SK-N-SH (cell line): ENCODE measurements around the gene KDM4F. TPM values are rescaled to one million over a fixed set of nuclear protein-coding genes. Genes with fewer than 3 reads are reported as not detected.

ENCODE experiments used
- CTCF ChIA-PET: fragments of 300-600, 350-600 bp; formaldehyde crosslinking; extraction: SDS; loops from one replicate; lab custom pipeline; 2021; lab: Yijun Ruan, JAX
- POLR2A ChIA-PET: fragments of 350-600 bp; sonication (Branson Sonifier 250); formaldehyde crosslinking; extraction: SDS; loops from one replicate; lab custom pipeline; 2020; ENCODE audit warnings: antibody characterized with exemption, inconsistent platforms; lab: Yijun Ruan, JAX
- DNase-seq: peaks from one replicate; pipeline ENCODE4 v3.0.0; 2012
- H2AFZ ChIP-seq: fragments of 200-600 bp; sonication (generic); 2 replicates; pipeline ENCODE4 v1.8.1; 2016; ENCODE audit warnings: antibody characterized with exemption, mild to moderate bottlenecking, low read depth
- H3F3A ChIP-seq: fragments of 200-600 bp; sonication (generic); replicated peaks from 2 replicates; pipeline ENCODE3; 2016; ENCODE audit warnings: antibody characterized with exemption, mild to moderate bottlenecking; ENCODE audit not compliant: insufficient read depth
- H3K27ac ChIP-seq, 2 experiments: fragments of 200-500 bp in 1 of 2; fragments of 200-600 bp in 1 of 2; sonication (Bioruptor generic) in 1 of 2; sonication (generic), shearing (Covaris generic) in 1 of 2; 2 replicates each; pipeline versions ENCODE4 v1.5.1 to v1.6.1; 2014 to 2016; ENCODE audit warnings: low read depth in 2 of 2, inconsistent platforms in 1 of 2, low read length in 1 of 2, mild to moderate bottlenecking in 1 of 2, mixed read lengths in 1 of 2
- H3K27me3 ChIP-seq: fragments of 200-600 bp; sonication (generic), shearing (Covaris generic); 2 replicates; pipeline ENCODE4 v1.6.1; 2016; ENCODE audit warnings: mixed run types; ENCODE audit not compliant: insufficient read depth
- H3K36me3 ChIP-seq, 2 experiments: fragments of 200-500 bp in 1 of 2; fragments of 200-600 bp in 1 of 2; sonication (Bioruptor generic) in 1 of 2; sonication (generic) in 1 of 2; replicated peaks in 1 of 2; 2 replicates each; pipeline versions ENCODE3 to v1.5.1; 2014 to 2016; ENCODE audit warnings: low read length in 1 of 2, mild to moderate bottlenecking in 1 of 2; ENCODE audit not compliant: insufficient read depth in 2 of 2, control insufficient read depth in 1 of 2
- H3K4me1 ChIP-seq, 2 experiments: fragments of 200-500 bp in 1 of 2; fragments of 200-600 bp in 1 of 2; sonication (Bioruptor generic) in 1 of 2; sonication (generic), shearing (Covaris generic) in 1 of 2; 2 replicates each; pipeline versions ENCODE4 v1.5.1 to v1.6.1; 2014 to 2016; ENCODE audit warnings: low read depth in 1 of 2, low read length in 1 of 2, mixed run types in 1 of 2; ENCODE audit not compliant: insufficient read depth in 2 of 2, control insufficient read depth in 1 of 2
- H3K4me2 ChIP-seq: fragments of 200-600 bp; sonication (generic), shearing (Covaris generic); 2 replicates; pipeline ENCODE4 v1.6.1; 2017; ENCODE audit warnings: mixed run types
- H3K4me3 ChIP-seq, 2 experiments: fragments of 200-500 bp in 1 of 2; fragments of 200-600 bp in 1 of 2; sonication (Bioruptor generic) in 1 of 2; sonication (generic), shearing (Covaris generic) in 1 of 2; 2 replicates each; pipeline versions ENCODE4 v1.5.1 to v1.8.1; 2014 to 2016; ENCODE audit warnings: low read depth in 2 of 2, inconsistent platforms in 1 of 2, low read length in 1 of 2, mild to moderate bottlenecking in 1 of 2, mixed read lengths in 1 of 2, moderate library complexity in 1 of 2
- H3K79me2 ChIP-seq: fragments of 200-600 bp; sonication (generic); 2 replicates; pipeline ENCODE4 v1.8.1; 2017; ENCODE audit warnings: mild to moderate bottlenecking; ENCODE audit not compliant: insufficient read depth
- H3K9ac ChIP-seq: fragments of 200-600 bp; sonication (generic); 2 replicates; pipeline ENCODE4 v1.6.1; 2017; ENCODE audit warnings: mixed run types
- H3K9me2 ChIP-seq: fragments of 200-600 bp; sonication (generic); 2 replicates; pipeline ENCODE4 v1.6.1; 2017; ENCODE audit warnings: mixed run types
- H3K9me3 ChIP-seq: fragments of 200-600 bp; sonication (generic); 2 replicates; pipeline ENCODE4 v1.6.1; 2017; ENCODE audit warnings: mixed run types, mild to moderate bottlenecking, moderate library complexity
- H4K20me1 ChIP-seq: fragments of 200-600 bp; sonication (generic); 2 replicates; pipeline ENCODE4 v1.6.1; 2017; ENCODE audit warnings: mild to moderate bottlenecking, mixed run types; ENCODE audit not compliant: insufficient read depth
- CHD2 ChIP-seq: fragments of 150-350 bp; IDR thresholded peaks from 2 replicates; pipeline ENCODE4 v1.6.1; 2018; ENCODE audit warnings: low read length; ENCODE audit not compliant: partially characterized antibody
- EZH2phosphoT487 ChIP-seq: fragments of 200-600 bp; sonication (generic); IDR thresholded peaks from 2 replicates; pipeline ENCODE4 v1.6.1; 2017; ENCODE audit warnings: low read depth, mixed run types, mild to moderate bottlenecking, antibody characterized with exemption, moderate library complexity, borderline replicate concordance
- FOXM1 ChIP-seq: IDR thresholded peaks from 2 replicates; pipeline ENCODE4 v1.4.0; 2012; ENCODE audit warnings: low read depth, mild to moderate bottlenecking
- GABPA ChIP-seq: IDR thresholded peaks from 2 replicates; pipeline ENCODE4 v1.4.0; 2012; ENCODE audit warnings: low read depth, mild to moderate bottlenecking
- GATA2 ChIP-seq: sonication (generic); formaldehyde crosslinking; IDR thresholded peaks from 2 replicates; pipeline ENCODE4 v1.5.0; 2020; ENCODE audit warnings: mild to moderate bottlenecking, missing genetic modification reagents
- MAX ChIP-seq: IDR thresholded peaks from 2 replicates; pipeline ENCODE4 v1.4.0; 2012; ENCODE audit warnings: low read depth
- MEF2A ChIP-seq: IDR thresholded peaks from 2 replicates; pipeline ENCODE4 v1.4.0; 2012; ENCODE audit warnings: low read depth, borderline replicate concordance
- PBX3 ChIP-seq: IDR thresholded peaks from 2 replicates; pipeline ENCODE4; 2012
- RAD21 ChIP-seq: IDR thresholded peaks from 2 replicates; pipeline ENCODE4 v1.6.1; 2012; ENCODE audit warnings: mild to moderate bottlenecking, low read length
- RCOR1 ChIP-seq: fragments of 150-350 bp; IDR thresholded peaks from 2 replicates; pipeline ENCODE4 v1.6.1; 2017; ENCODE audit warnings: antibody characterized with exemption, low read length
- TEAD4 ChIP-seq: IDR thresholded peaks from 2 replicates; pipeline ENCODE4 v1.4.0; 2012; ENCODE audit warnings: mild to moderate bottlenecking, borderline replicate concordance; ENCODE audit not compliant: insufficient read depth
- USF1 ChIP-seq: IDR thresholded peaks from 2 replicates; pipeline ENCODE4 v1.4.0; 2012; ENCODE audit warnings: low read depth, borderline replicate concordance
- YY1 ChIP-seq: IDR thresholded peaks from 2 replicates; pipeline ENCODE4 v1.4.0; 2012; ENCODE audit warnings: low read depth, mild to moderate bottlenecking
- WGBS: methylation state at CpG from one replicate; pipeline ENCODE4 v1.1.6; 2017; ENCODE audit warnings: low lambda C conversion rate; 5-methylcytosine and 5-hydroxymethylcytosine counted together
- polyA plus RNA-seq, 3 experiments: library from polyadenylated mRNA; depleted of rRNA; stranded (reverse); fragments of >200 nt; gene quantifications; 2 replicates each; pipeline ENCODE4 v1.2.3, GENCODE V29; 2012
- TF ChIP-seq, protein P1 (sequence below): fragments of 200-600 bp; sonication (generic); IDR thresholded peaks from 2 replicates; pipeline ENCODE4 v1.6.1; 2017; ENCODE audit warnings: antibody characterized with exemption, mild to moderate bottlenecking, moderate library complexity

KDM4F gene
- polyA plus RNA-seq, 1 of the 3 experiments (the other 2 are of a cell fraction): not detected

GRCh38 chr11:95086151-95086550 lies 36.9 kb downstream of the KDM4F start:
- 90% methylated on average over 2 of the region's 2 CpGs for WGBS
- ChIA-PET CTCF (no interaction called here), POLR2A (interaction anchor here (0.6 kb wide), 1 partner anchor 135 kb away, joined by 3 read pairs; no protein-coding TSS in a partner anchor)
- no peak overlapping the region for H3K9ac ChIP-seq
- no peak overlapping the region for H3K4me3 ChIP-seq
- H3K9me2 ChIP-seq: no peaks in the 10 kb centered on the region
- no peaks in the 10 kb centered on the region for H3K79me2 ChIP-seq
- peaks cover 7 to 12% of the 10 kb centered on the region in 2 experiments; a peak in 2 of 4 replicates for H3K4me1 ChIP-seq
- no peaks in the 10 kb centered on the region for H3K36me3 ChIP-seq
- H3K27ac ChIP-seq: no peak overlapping the region
- H2AFZ ChIP-seq: no peak overlapping the region
- H3K4me2 ChIP-seq: no peak overlapping the region
- TF ChIP-seq TEAD4: no peak
- no peak for TF ChIP-seq USF1
- TF ChIP-seq RCOR1: no peak
- TF ChIP-seq CHD2: no peak
- TF ChIP-seq, protein P1, sequence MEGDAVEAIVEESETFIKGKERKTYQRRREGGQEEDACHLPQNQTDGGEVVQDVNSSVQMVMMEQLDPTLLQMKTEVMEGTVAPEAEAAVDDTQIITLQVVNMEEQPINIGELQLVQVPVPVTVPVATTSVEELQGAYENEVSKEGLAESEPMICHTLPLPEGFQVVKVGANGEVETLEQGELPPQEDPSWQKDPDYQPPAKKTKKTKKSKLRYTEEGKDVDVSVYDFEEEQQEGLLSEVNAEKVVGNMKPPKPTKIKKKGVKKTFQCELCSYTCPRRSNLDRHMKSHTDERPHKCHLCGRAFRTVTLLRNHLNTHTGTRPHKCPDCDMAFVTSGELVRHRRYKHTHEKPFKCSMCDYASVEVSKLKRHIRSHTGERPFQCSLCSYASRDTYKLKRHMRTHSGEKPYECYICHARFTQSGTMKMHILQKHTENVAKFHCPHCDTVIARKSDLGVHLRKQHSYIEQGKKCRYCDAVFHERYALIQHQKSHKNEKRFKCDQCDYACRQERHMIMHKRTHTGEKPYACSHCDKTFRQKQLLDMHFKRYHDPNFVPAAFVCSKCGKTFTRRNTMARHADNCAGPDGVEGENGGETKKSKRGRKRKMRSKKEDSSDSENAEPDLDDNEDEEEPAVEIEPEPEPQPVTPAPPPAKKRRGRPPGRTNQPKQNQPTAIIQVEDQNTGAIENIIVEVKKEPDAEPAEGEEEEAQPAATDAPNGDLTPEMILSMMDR: no peak
- TF ChIP-seq GABPA: no peak
- no peaks in the 10 kb centered on the region for H3F3A ChIP-seq
- no peaks in the 10 kb centered on the region for H3K27me3 ChIP-seq
- no peaks in the 10 kb centered on the region for H3K9me3 ChIP-seq
- DNase-seq: no peak
- no peaks in the 10 kb centered on the region for H4K20me1 ChIP-seq

GRCh38 chr11:95086836-95087570 lies 37.8 kb downstream of the KDM4F start:
- Histone ChIP-seq H2AFZ (no peak overlapping the region), H3K27ac (no peak overlapping the region), H3K4me3 (no peak overlapping the region), H3K9me2 (no peaks in the 10 kb centered on the region), H3K36me3 (no peaks in the 10 kb centered on the region), H3F3A (no peaks in the 10 kb centered on the region), H3K4me2 (no peak overlapping the region), H3K9me3 (no peaks in the 10 kb centered on the region), H4K20me1 (no peaks in the 10 kb centered on the region), H3K27me3 (no peaks in the 10 kb centered on the region), H3K9ac (no peak overlapping the region), H3K4me1 (peaks cover 7 to 13% of the 10 kb centered on the region in 2 experiments; a peak in 2 of 4 replicates), H3K79me2 (no peaks in the 10 kb centered on the region)
- no peak for TF ChIP-seq GATA2 (CRISPR knock-in tag)
- TF ChIP-seq FOXM1: no peak
- TF ChIP-seq MEF2A: no peak
- no peak for TF ChIP-seq RAD21
- no peak for TF ChIP-seq PBX3
- no peak for TF ChIP-seq CHD2
- no peak for TF ChIP-seq EZH2phosphoT487
- TF ChIP-seq MAX: no peak
- no peak for TF ChIP-seq YY1
- ChIA-PET CTCF (interaction anchor here (1.2 to 6.5 kb wide), 2 partner anchors 19 to 618 kb away, joined by 3 to 52 read pairs; partner anchors contain the start of gene SRSF8), POLR2A (no interaction called here)
- DNase-seq: no peak
- WGBS: 96% methylated on average over 1 of the region's 1 CpG
